Keratinocyte (primary cell): Measurements from ENCODE around the gene CD81. TPM values are rescaled to one million over a fixed set of nuclear protein-coding genes. Genes with fewer than 3 reads are reported as not detected.

Experiments used
- DNase-seq: peaks from one replicate; pipeline ENCODE4 v3.0.0-alpha.2; 2011; ENCODE audit warnings: low read depth, missing footprints, low spot score
- FAIRE-seq: peaks from 2 replicates; lab custom pipeline; 2011; peaks lifted over from hg19 to GRCh38; lab: Jason Lieb, UNC
- H2AFZ ChIP-seq: 2 replicates; pipeline ENCODE4 v1.6.0; 2012; ENCODE audit warnings: low read length, control low read depth, inconsistent platforms; ENCODE audit not compliant: control insufficient read depth
- H3K27ac ChIP-seq: 2 replicates; pipeline ENCODE4 v1.5.1; 2011; ENCODE audit warnings: low read length; ENCODE audit not compliant: control insufficient read depth, insufficient read depth
- H3K27me3 ChIP-seq: 3 replicates; pipeline ENCODE4 v1.6.0; 2011; ENCODE audit warnings: low read length; ENCODE audit not compliant: control insufficient read depth, insufficient read depth; ENCODE audit errors: extremely low read depth
- H3K36me3 ChIP-seq, 2 experiments: 2 replicates in 1 of 2; 3 replicates in 1 of 2; pipeline ENCODE4 v1.5.1; 2011; ENCODE audit warnings: low read length in 2 of 2, mild to moderate bottlenecking in 1 of 2; ENCODE audit not compliant: control insufficient read depth in 2 of 2, insufficient read depth in 2 of 2; ENCODE audit errors: extremely low read depth in 1 of 2
- H3K4me1 ChIP-seq: 3 replicates; pipeline ENCODE4 v1.5.1; 2011; ENCODE audit warnings: low read length; ENCODE audit not compliant: control insufficient read depth, insufficient read depth; ENCODE audit errors: extremely low read depth
- H3K4me2 ChIP-seq: 3 replicates; pipeline ENCODE4 v1.6.0; 2011; ENCODE audit warnings: low read depth, low read length; ENCODE audit not compliant: control insufficient read depth, insufficient read depth; ENCODE audit errors: extremely low read depth
- H3K4me3 ChIP-seq, 3 experiments: fragments of 200-600 bp in 1 of 3; sonication (generic) in 1 of 3; 2 replicates in 2 of 3; 3 replicates in 1 of 3; pipeline ENCODE4 v1.5.1; 2011 to 2016; ENCODE audit warnings: low read length in 3 of 3, mild to moderate bottlenecking in 3 of 3, control low read depth in 2 of 3, inconsistent platforms in 1 of 3, low read depth in 1 of 3, mixed read lengths in 1 of 3, mixed run types in 1 of 3, moderate library complexity in 1 of 3; ENCODE audit not compliant: control insufficient read depth in 2 of 3, insufficient read depth in 2 of 3; ENCODE audit errors: extremely low read depth in 1 of 3
- H3K79me2 ChIP-seq: 2 replicates; pipeline ENCODE4 v1.6.0; 2012; ENCODE audit warnings: low read length; ENCODE audit not compliant: control insufficient read depth, insufficient read depth
- H3K9ac ChIP-seq: 3 replicates; pipeline ENCODE4 v1.6.0; 2011; ENCODE audit warnings: low read length; ENCODE audit not compliant: control insufficient read depth, insufficient read depth; ENCODE audit errors: extremely low read depth
- H3K9me1 ChIP-seq: 3 replicates; pipeline ENCODE4 v1.6.0; 2011; ENCODE audit warnings: low read length; ENCODE audit not compliant: control insufficient read depth, insufficient read depth; ENCODE audit errors: extremely low read depth
- H3K9me3 ChIP-seq: 2 replicates; pipeline ENCODE4 v1.5.1; 2012; ENCODE audit warnings: low read depth, low read length; ENCODE audit not compliant: control insufficient read depth
- H4K20me1 ChIP-seq: 3 replicates; pipeline ENCODE4 v1.6.0; 2011; ENCODE audit warnings: low read length; ENCODE audit not compliant: control insufficient read depth, insufficient read depth; ENCODE audit errors: extremely low read depth
- CTCF ChIP-seq, 3 experiments: IDR thresholded peaks in 1 of 3; conservative IDR thresholded peaks in 1 of 3; optimal IDR thresholded peaks in 1 of 3; 2 replicates in 2 of 3; 3 replicates in 1 of 3; pipeline versions ENCODE3 to v1.5.1; 2011; ENCODE audit warnings: low read length in 3 of 3, mild to moderate bottlenecking in 3 of 3, moderate library complexity in 2 of 3, control low read depth in 1 of 3, inconsistent platforms in 1 of 3; ENCODE audit not compliant: insufficient read depth in 2 of 3; ENCODE audit errors: extremely low read depth in 1 of 3
- EZH2 ChIP-seq: IDR thresholded peaks from one replicate; pipeline ENCODE4 v1.6.1; 2012; ENCODE audit warnings: inconsistent platforms, mild to moderate bottlenecking, low read length, moderate library complexity
- dilution Hi-C: fragments of 300-500 bp; cut with MboI; formaldehyde crosslinking; loops from one replicate; pipeline ENCODE4 v1.7.0; 2020; ENCODE audit warnings: low sequenced_read_pairs; ENCODE audit not compliant: extremely low pct_ligation_motif_present
- polyA plus RNA-seq, 5 experiments: library from polyadenylated mRNA; depleted of rRNA in 3 of 5; stranded (reverse) in 3 of 5; stranded (forward) in 1 of 5; unstranded in 1 of 5; fragments of >200 nt; gene quantifications; 1 replicate in 1 of 5; 2 replicates in 3 of 5; 3 replicates in 1 of 5; pipeline versions ENCODE4 v1.2.1 to v1.2.3, GENCODE V29; 2011 to 2012; ENCODE audit warnings: missing spikeins in 2 of 5, low read depth in 1 of 5, low replicate concordance in 1 of 5

CD81 gene
- polyA plus RNA-seq, 1 donor (not counting 4 experiments of a cell fraction or from before 2014, with no cell fraction given) = 194 TPM

GRCh38 chr11:2396471-2396870, 19.4 kb downstream of the CD81 start:
- dilution Hi-C loops = no loop called here
- no peaks in the 10 kb centered on the region for H3K9me1 ChIP-seq

GRCh38 chr11:2397005-2397404, 19.9 kb downstream of the CD81 start:
- H2AFZ ChIP-seq = no peak overlapping the region
- no peak overlapping the region for H3K4me3 ChIP-seq
- DNase-seq (no peak), FAIRE-seq (no peak)
- H3K9ac ChIP-seq = no peak overlapping the region
- TF ChIP-seq CTCF (optimal IDR thresholded peaks at IDR 0.05 in 1 of 3, IDR thresholded peaks at IDR 0.05 in 1 of 3, conservative IDR thresholded peaks at IDR 0.05 in 1 of 3; ENCODE audit: extremely low read depth in 1 of 3, insufficient read depth in 2 of 3, low read length in 3 of 3) = no peak
- TF ChIP-seq EZH2 = no peak
- H3K4me2 ChIP-seq = no peak overlapping the region
- no peak overlapping the region for H3K27ac ChIP-seq
- dilution Hi-C loops = no loop called here
- H3K4me1 ChIP-seq = peaks cover 18% of the 10 kb centered on the region
- H4K20me1 ChIP-seq = peaks cover 2% of the 10 kb centered on the region
- peaks cover 33 to 34% of the 10 kb centered on the region in 2 experiments for H3K36me3 ChIP-seq
- H3K79me2 ChIP-seq = peaks cover 41% of the 10 kb centered on the region
- H3K9me1 ChIP-seq = no peaks in the 10 kb centered on the region
- H3K9me3 ChIP-seq = no peaks in the 10 kb centered on the region
- H3K27me3 ChIP-seq = no peaks in the 10 kb centered on the region

More at GRCh38 chr11:2396471-2396870, 19.4 kb downstream of the CD81 start:
- Histone ChIP-seq H3K4me3 (no peak overlapping the region), H2AFZ (no peak overlapping the region), H4K20me1 (peaks cover 2% of the 10 kb centered on the region), H3K36me3 (peaks cover 34 to 39% of the 10 kb centered on the region in 2 experiments), H3K9ac (no peak overlapping the region), H3K9me3 (no peaks in the 10 kb centered on the region), H3K27me3 (no peaks in the 10 kb centered on the region), H3K4me2 (no peak overlapping the region), H3K79me2 (peaks cover 41% of the 10 kb centered on the region), H3K27ac (no peak overlapping the region), H3K4me1 (peaks cover 13% of the 10 kb centered on the region)
- DNase-seq (no peak), FAIRE-seq (no peak)
- TF ChIP-seq CTCF (optimal IDR thresholded peaks at IDR 0.05 in 1 of 3, IDR thresholded peaks at IDR 0.05 in 1 of 3, conservative IDR thresholded peaks at IDR 0.05 in 1 of 3; ENCODE audit: extremely low read depth in 1 of 3, insufficient read depth in 2 of 3, low read length in 3 of 3) = no peak
- no peak for TF ChIP-seq EZH2
